ENCODE data around the gene FCGR1A. TPM values are rescaled to one million over a fixed set of nuclear protein-coding genes. Genes with fewer than 3 reads are reported as not detected.
"Not testable (repeated sequence)": the region's sequence is repeated elsewhere in the genome, so short reads cannot be mapped to it uniquely, and the experiment has no call there.

FCGR1A gene
- total and polyA plus RNA-seq, 9 of the 15 experiments (the other 6 are each of a cell fraction or from before 2014, with no cell fraction given), result 0.10 to 0.29 (median 0.17) TPM; not detected in 3

- TF ChIP-seq SMAD4 (CRISPR knock-in tag; conservative IDR thresholded peaks at IDR 0.05) (peak; percentile 52; the same call in 1 of the 2 replicates), PHF8 (IDR thresholded peaks at IDR 0.05; ENCODE audit: borderline replicate concordance, low read length) (peak; percentile 41; the same call in 1 of the 2 replicates), KDM1A (IDR thresholded peaks at IDR 0.05) (0 out of 4 replicates have a peak, but pooled peaks of 1 of the 2 experiments have one; percentile 10), PML (IDR thresholded peaks at IDR 0.05; ENCODE audit: low read length) (peak; percentile 65; the same call in 1 of the 2 replicates), MTA3 (IDR thresholded peaks at IDR 0.05; ENCODE audit: borderline replicate concordance) (peak; percentile 85; the same call in 1 of the 2 replicates)
Measured at GRCh38 chr1:149812893-149813801, 30.7 kb downstream of the FCGR1A start (continued).

GRCh38 chr1:149820387-149820786, 37.9 kb downstream of the FCGR1A start:
- DNase-seq (ENCODE audit: extremely low read depth in 1 of 4, low spot score in 3 of 4); H3K9ac ChIP-seq (ENCODE audit: insufficient read depth in 1 of 2, low read depth in 2 of 2, low read length in 2 of 2); H3K27me3 ChIP-seq (ENCODE audit: control insufficient read depth in 2 of 2, insufficient read depth in 2 of 2, low read length in 2 of 2); BruUV-seq (replicated peaks); H4K20me1 ChIP-seq (replicated peaks; ENCODE audit: control insufficient read depth, insufficient read depth, low read length); H2AFZ ChIP-seq (ENCODE audit: low read depth, low read length); H3K4me2 ChIP-seq (ENCODE audit: insufficient read depth, low read length); CTCF ChIA-PET (ENCODE audit: low intra/inter-chr PET ratio); H3K9me1 ChIP-seq (ENCODE audit: control insufficient read depth, insufficient read depth, low read length); H3K27ac ChIP-seq (ENCODE audit: extremely low read depth, low read depth, low read length); H3K4me1 ChIP-seq (replicated peaks in 1 of 2; ENCODE audit: control insufficient read depth in 2 of 2, insufficient read depth in 2 of 2, low read length in 2 of 2); H3K4me3 ChIP-seq; H3K9me3 ChIP-seq (replicated peaks; ENCODE audit: control insufficient read depth, insufficient read depth, low read depth, low read length); POLR2A ChIA-PET; H3K79me2 ChIP-seq (ENCODE audit: control insufficient read depth, insufficient read depth, low read length); intact Hi-C loops (cut with micrococcal nuclease); H3K36me3 ChIP-seq (ENCODE audit: control insufficient read depth, insufficient read depth, low read length); FAIRE-seq; in situ Hi-C loops (cut with MboI); ATAC-seq: not testable (repeated sequence)
- 64% methylated on average over 2 of the region's 5 CpGs for WGBS (ENCODE audit: insufficient coverage, low coverage, missing lambda C conversion rate)

- BruUV-seq (replicated peaks); H3K4me2 ChIP-seq (ENCODE audit: insufficient read depth, low read length); H3K79me2 ChIP-seq (ENCODE audit: control insufficient read depth, insufficient read depth, low read length); H3K27ac ChIP-seq (ENCODE audit: extremely low read depth, low read depth, low read length); ATAC-seq; H4K20me1 ChIP-seq (replicated peaks; ENCODE audit: control insufficient read depth, insufficient read depth, low read length); CTCF ChIA-PET (ENCODE audit: low intra/inter-chr PET ratio); in situ Hi-C loops (cut with MboI); H3K4me1 ChIP-seq (replicated peaks in 1 of 2; ENCODE audit: control insufficient read depth in 2 of 2, insufficient read depth in 2 of 2, low read length in 2 of 2); intact Hi-C loops (cut with micrococcal nuclease); H3K9me1 ChIP-seq (ENCODE audit: control insufficient read depth, insufficient read depth, low read length); H2AFZ ChIP-seq (ENCODE audit: low read depth, low read length); FAIRE-seq; H3K4me3 ChIP-seq; H3K36me3 ChIP-seq (ENCODE audit: control insufficient read depth, insufficient read depth, low read length); H3K9me3 ChIP-seq (replicated peaks; ENCODE audit: control insufficient read depth, insufficient read depth, low read depth, low read length); H3K27me3 ChIP-seq (ENCODE audit: control insufficient read depth in 2 of 2, insufficient read depth in 2 of 2, low read length in 2 of 2); DNase-seq (ENCODE audit: extremely low read depth in 1 of 4, low spot score in 3 of 4); H3K9ac ChIP-seq (ENCODE audit: insufficient read depth in 1 of 2, low read depth in 2 of 2, low read length in 2 of 2); POLR2A ChIA-PET: not testable (repeated sequence)
- no CpG with 5 or more reads among the region's 2 CpGs for WGBS (ENCODE audit: insufficient coverage, low coverage, missing lambda C conversion rate)
Measured at GRCh38 chr1:149826555-149826954, 44.1 kb downstream of the FCGR1A start.

DNA sequence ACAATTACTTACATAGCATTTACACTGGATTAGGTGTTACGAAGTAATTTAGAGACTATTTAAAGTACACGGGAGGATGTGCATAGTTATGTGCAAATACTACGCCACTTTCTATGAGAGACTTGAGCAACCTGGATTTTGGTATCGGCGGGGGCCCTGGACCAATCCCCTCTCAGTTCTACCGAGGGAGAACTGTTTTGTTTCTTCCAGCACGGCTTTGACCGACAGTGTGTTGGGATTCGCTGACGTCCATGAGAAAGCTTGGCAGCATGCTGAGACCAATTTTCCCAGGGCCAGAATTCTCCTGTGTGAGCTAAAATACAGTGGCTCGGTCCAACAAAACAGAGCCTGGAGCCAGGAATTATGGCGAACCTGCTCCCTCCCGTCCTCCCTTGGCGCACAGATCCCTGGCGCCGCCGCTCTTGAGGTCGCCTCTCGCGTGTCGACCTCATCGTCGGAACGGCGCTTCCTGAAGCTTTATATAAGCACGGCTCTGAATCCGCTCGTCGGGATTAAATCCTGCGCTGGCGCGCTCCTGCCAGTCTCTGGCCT, 49.3 kb downstream of the FCGR1A start:
- H4K20me1 ChIP-seq (replicated peaks; ENCODE audit: control insufficient read depth, insufficient read depth, low read length); H3K36me3 ChIP-seq (ENCODE audit: control insufficient read depth, insufficient read depth, low read length); in situ Hi-C loops (cut with MboI); FAIRE-seq; H3K9me3 ChIP-seq (replicated peaks; ENCODE audit: control insufficient read depth, insufficient read depth, low read depth, low read length); H3K4me1 ChIP-seq (replicated peaks in 1 of 2; ENCODE audit: control insufficient read depth in 2 of 2, insufficient read depth in 2 of 2, low read length in 2 of 2); H3K27me3 ChIP-seq (ENCODE audit: control insufficient read depth in 2 of 2, insufficient read depth in 2 of 2, low read length in 2 of 2); H3K4me2 ChIP-seq (ENCODE audit: insufficient read depth, low read length); H2AFZ ChIP-seq (ENCODE audit: low read depth, low read length); intact Hi-C loops (cut with micrococcal nuclease); DNase-seq (ENCODE audit: extremely low read depth in 1 of 4, low spot score in 3 of 4); H3K79me2 ChIP-seq (ENCODE audit: control insufficient read depth, insufficient read depth, low read length); CTCF ChIA-PET (ENCODE audit: low intra/inter-chr PET ratio); H3K9me1 ChIP-seq (ENCODE audit: control insufficient read depth, insufficient read depth, low read length); H3K4me3 ChIP-seq; H3K9ac ChIP-seq (ENCODE audit: insufficient read depth in 1 of 2, low read depth in 2 of 2, low read length in 2 of 2); POLR2A ChIA-PET; H3K27ac ChIP-seq (ENCODE audit: extremely low read depth, low read depth, low read length): not testable (repeated sequence)
- BruUV-seq (replicated peaks), result TSS peak; percentile 66
- no CpG with 5 or more reads among the region's 32 CpGs for WGBS (ENCODE audit: insufficient coverage, low coverage, missing lambda C conversion rate)
- peak; percentile 21 for ATAC-seq

Measured in K562 (cell line).